ENCODE data around the gene SLFN12L.
A peak's percentile ranks its signal among the peaks of the same experiment; 100 is the strongest.

Gene SLFN12L

DNA sequence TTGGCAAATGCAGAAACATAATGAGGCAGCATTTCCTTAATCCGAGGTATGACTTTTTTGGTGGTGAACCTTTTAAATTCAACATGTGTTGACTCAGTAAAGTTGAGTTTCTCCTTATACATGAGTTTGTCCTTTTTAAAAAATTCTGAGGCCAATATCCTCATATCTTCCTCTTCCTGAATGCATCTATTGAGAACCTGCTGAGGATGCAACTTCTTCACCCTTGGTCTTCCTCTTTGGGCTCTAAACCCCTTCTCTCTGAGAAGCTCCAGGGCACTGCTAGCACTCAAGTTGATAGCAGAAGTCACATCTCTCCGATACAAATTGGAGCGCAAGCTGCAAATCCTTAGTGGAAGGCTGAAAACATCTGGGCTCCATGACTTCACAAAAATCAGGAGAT, 19.9 kb upstream of the SLFN12L start:
- in situ Hi-C loops (cut with HindIII; ENCODE audit: low sequenced_read_pairs): no loop called here
- TF ChIP-seq, protein P1, sequence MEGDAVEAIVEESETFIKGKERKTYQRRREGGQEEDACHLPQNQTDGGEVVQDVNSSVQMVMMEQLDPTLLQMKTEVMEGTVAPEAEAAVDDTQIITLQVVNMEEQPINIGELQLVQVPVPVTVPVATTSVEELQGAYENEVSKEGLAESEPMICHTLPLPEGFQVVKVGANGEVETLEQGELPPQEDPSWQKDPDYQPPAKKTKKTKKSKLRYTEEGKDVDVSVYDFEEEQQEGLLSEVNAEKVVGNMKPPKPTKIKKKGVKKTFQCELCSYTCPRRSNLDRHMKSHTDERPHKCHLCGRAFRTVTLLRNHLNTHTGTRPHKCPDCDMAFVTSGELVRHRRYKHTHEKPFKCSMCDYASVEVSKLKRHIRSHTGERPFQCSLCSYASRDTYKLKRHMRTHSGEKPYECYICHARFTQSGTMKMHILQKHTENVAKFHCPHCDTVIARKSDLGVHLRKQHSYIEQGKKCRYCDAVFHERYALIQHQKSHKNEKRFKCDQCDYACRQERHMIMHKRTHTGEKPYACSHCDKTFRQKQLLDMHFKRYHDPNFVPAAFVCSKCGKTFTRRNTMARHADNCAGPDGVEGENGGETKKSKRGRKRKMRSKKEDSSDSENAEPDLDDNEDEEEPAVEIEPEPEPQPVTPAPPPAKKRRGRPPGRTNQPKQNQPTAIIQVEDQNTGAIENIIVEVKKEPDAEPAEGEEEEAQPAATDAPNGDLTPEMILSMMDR (IDR thresholded peaks at IDR 0.05; ENCODE audit: low read depth, low read length): no peak
- DNase-seq (ENCODE audit: low read depth, low spot score): no peak
- no peak overlapping the region for H3K4me3 ChIP-seq (ENCODE audit: low read depth, low read length)

DNA sequence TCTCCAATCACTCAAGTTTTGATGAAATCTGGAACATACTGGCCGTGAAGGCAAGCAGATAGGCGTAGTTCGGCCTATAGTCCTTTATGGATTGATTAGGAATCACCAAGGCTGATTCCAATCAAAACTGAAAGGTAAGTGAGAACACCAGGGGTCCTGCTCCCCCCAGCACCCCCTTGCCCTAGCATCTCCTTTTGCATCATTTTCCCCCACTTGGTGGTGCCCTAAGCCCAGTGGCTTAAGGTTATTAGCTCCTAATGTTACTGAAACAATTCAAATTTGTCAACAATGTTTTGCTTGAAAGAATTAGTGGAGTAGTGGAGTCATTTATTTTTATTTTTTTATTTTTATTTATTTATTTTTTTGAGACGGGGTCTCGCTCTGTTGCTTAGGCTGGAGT, 18.2 kb upstream of the SLFN12L start:
- no peak for DNase-seq (ENCODE audit: low read depth, low spot score)
- in situ Hi-C loops (cut with HindIII; ENCODE audit: low sequenced_read_pairs): no loop called here
- TF ChIP-seq, protein P1 (IDR thresholded peaks at IDR 0.05; ENCODE audit: low read depth, low read length): peak; percentile 12
- H3K4me3 ChIP-seq (ENCODE audit: low read depth, low read length): no peak overlapping the region

DNA sequence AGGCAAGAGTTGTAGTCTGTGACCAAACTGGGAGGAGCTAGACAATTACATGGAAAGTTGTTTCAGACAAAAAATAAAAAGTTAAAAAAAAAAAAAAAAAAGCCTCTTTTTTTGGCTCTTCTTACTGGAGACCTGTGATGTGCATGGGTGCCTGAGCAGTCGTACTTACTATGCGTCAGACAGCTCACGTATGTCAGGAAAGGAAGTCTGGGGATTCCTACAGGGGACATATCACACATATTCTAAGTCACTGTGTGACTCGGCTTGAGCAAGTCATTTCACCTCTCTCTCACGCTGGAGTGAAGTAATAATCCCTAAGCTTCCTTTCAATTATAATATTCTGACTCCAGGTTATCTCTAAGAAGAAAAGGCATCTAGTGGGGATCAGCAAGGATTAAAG, 17.2 kb upstream of the SLFN12L start:
- H3K4me3 ChIP-seq (ENCODE audit: low read depth, low read length): no peak overlapping the region
- DNase-seq (ENCODE audit: low read depth, low spot score): no peak
- in situ Hi-C loops (cut with HindIII; ENCODE audit: low sequenced_read_pairs): no loop called here
- TF ChIP-seq, protein P1 (IDR thresholded peaks at IDR 0.05; ENCODE audit: low read depth, low read length): no peak

DNA sequence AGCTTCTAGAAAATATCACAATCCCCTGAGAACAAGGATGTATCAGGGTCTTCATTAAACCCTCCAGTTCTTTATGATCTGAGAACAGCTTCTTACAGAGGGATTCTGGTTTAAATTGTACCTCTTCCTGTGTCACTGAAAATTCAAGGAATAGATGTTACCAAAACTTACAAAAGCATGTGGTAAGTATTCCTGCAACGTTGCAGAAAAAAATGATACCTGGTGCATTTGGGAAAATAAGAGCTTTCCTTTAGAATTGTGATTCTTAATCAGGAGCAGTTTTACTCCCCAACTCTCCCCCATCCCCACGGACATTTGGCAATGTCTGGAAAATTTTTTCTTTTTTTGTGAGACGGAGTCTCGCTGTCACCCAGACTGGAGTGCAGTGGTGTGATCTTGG, 15.8 kb upstream of the SLFN12L start:
- DNase-seq (ENCODE audit: low read depth, low spot score): no peak
- in situ Hi-C loops (cut with HindIII; ENCODE audit: low sequenced_read_pairs): no loop called here
- H3K4me3 ChIP-seq (ENCODE audit: low read depth, low read length): no peak overlapping the region
- TF ChIP-seq, protein P1 (IDR thresholded peaks at IDR 0.05; ENCODE audit: low read depth, low read length): no peak

DNA sequence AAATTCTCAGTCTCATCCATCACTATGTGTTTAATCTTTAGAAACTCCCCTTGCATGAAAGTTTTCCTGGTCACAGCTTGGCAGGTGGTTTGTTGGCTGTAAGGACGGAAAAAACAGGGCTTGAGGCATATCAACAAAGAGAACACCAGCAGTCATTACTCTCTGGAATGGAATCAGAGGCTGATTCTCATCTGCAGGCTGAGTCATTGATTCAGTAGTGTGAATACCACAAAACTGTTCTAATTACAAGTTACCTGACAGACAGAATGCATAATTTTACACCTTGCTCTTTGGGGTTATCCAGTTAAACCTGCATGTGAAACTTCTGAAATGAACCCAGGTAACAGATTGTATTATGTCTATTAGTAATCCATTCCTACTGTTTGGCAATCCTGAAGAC, 11.5 kb upstream of the SLFN12L start:
- in situ Hi-C loops (cut with HindIII; ENCODE audit: low sequenced_read_pairs): no loop called here
- no peak for DNase-seq (ENCODE audit: low read depth, low spot score)
- TF ChIP-seq, protein P1 (IDR thresholded peaks at IDR 0.05; ENCODE audit: low read depth, low read length): no peak
- no peak overlapping the region for H3K4me3 ChIP-seq (ENCODE audit: low read depth, low read length)

DNA sequence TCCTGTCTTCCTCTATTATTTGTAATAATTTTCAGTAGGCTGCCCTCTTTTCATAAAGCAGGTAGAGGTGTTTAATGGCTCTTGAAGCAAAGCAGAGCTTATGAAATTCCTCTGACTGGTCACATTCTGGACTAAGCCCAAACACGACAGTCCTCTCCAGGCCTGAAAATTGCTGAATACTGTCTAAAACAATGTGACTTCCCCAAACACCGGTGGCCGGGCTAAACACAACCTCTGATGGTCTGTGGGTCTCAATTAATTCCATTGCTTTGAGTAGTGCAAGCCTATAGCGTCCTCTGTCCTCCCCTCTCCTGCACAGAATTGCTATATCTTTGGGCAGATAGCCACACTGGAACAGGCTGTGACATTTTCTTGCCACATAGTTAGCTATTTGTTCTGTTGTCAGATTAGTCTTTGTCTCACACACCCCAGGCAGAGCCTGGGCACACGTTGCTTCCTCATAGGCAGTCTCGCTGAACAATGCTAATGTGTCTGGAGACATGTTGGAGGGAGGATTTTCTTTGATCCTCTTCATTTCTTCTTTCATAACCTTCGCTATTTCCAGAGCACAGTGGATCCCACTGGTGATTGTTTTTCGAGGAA, 10.8 kb upstream of the SLFN12L start:
- in situ Hi-C loops (cut with HindIII; ENCODE audit: low sequenced_read_pairs): no loop called here
- no peak overlapping the region for H3K4me3 ChIP-seq (ENCODE audit: low read depth, low read length)
- TF ChIP-seq, protein P1 (IDR thresholded peaks at IDR 0.05; ENCODE audit: low read depth, low read length): no peak
- no peak for DNase-seq (ENCODE audit: low read depth, low spot score)

DNA sequence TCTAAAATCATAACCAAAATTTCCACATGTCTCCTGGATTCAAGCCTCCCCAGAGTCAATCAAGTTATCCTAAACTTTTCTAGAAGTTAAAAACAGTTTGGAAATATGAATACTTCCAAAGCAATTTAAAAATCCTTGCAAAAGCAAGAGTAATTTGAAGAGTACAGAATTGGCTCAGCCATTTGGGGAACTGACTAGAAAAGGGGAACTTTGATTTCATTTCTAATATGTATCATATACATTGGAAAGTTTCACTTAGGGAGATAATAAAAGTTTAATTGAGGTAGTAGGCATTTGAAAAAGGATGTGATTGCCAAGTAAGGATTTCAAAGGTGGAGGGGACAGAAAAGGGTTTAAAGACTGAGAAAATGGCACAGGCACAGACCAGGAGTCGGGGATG, 9.0 kb upstream of the SLFN12L start:
- in situ Hi-C loops (cut with HindIII; ENCODE audit: low sequenced_read_pairs): no loop called here
- DNase-seq (ENCODE audit: low read depth, low spot score): no peak
- no peak overlapping the region for H3K4me3 ChIP-seq (ENCODE audit: low read depth, low read length)
- TF ChIP-seq, protein P1 (IDR thresholded peaks at IDR 0.05; ENCODE audit: low read depth, low read length): no peak
